Measurements from ENCODE around the gene TVP23A.

GRCh38 chr16:10744370-10745030, 74.1 kb downstream of the TVP23A start:
- TF ChIP-seq CTCF (IDR thresholded peaks at IDR 0.05) (no peak), POLR2A (IDR thresholded peaks at IDR 0.05) (no peak)

Data from Peyer's patch (tissue), 4 donors.